HK-2 (cell line): ENCODE measurements around the gene ABCD1.

Source experiments
- DNase-seq: peaks from one replicate; pipeline ENCODE4 v3.0.0-alpha.2; 2018; ENCODE audit not compliant: unreplicated experiment

ABCD1 gene

GRCh38 chrX:153773741-153774575 is 49.3 kb downstream of the ABCD1 start:
- DNase-seq = no peak

DNA sequence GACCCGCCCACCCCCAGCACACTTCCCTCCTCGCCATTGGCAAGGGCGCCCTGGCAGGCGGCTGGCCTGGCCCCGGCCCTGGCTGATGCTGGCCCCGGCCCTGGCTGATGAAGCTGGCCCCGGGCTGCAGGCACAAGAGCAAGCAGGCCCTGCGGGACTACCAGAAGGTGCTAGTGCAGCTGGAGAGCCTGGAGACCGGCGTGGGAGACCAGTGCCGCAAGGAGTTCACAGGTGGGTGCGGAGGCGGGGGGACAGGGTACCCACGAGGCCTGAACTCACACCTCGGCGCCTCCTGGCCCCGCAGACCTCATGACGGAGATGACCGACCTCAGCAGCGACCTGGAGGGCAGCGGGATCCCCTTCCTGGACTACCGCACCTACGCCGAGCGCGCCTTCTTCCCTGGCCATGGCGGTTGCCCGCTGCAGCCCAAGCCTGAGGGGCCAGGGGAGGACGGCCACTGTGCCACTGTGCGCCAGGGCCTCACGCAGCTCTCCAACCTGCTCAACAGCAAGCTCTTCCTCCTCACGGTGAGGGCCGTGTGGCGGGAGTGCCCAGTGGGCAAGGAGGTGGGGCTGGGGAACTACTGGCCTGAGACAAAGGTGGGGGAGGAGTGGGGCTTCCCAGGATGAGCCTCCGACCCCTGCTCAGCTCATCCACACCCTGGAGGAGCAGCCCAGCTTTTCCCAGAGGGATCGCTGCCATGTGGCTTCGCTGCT is 50.1 kb downstream of the ABCD1 start:
- no peak for DNase-seq

GRCh38 chrX:153775293-153776119 is 50.9 kb downstream of the ABCD1 start:
- DNase-seq = no peak

GRCh38 chrX:153776120-153776599 is 51.5 kb downstream of the ABCD1 start:
- no peak for DNase-seq

GRCh38 chrX:153776611-153777045 is 52.0 kb downstream of the ABCD1 start:
- no peak for DNase-seq

- DNase-seq = no peak
These were observed 52.8 kb downstream of the ABCD1 start for GRCh38 chrX:153777261-153778090.

- no peak for DNase-seq
These were observed 53.5 kb downstream of the ABCD1 start for GRCh38 chrX:153778181-153778580.

- DNase-seq = no peak
These were observed 54.0 kb downstream of the ABCD1 start for GRCh38 chrX:153778684-153779101.

DNA sequence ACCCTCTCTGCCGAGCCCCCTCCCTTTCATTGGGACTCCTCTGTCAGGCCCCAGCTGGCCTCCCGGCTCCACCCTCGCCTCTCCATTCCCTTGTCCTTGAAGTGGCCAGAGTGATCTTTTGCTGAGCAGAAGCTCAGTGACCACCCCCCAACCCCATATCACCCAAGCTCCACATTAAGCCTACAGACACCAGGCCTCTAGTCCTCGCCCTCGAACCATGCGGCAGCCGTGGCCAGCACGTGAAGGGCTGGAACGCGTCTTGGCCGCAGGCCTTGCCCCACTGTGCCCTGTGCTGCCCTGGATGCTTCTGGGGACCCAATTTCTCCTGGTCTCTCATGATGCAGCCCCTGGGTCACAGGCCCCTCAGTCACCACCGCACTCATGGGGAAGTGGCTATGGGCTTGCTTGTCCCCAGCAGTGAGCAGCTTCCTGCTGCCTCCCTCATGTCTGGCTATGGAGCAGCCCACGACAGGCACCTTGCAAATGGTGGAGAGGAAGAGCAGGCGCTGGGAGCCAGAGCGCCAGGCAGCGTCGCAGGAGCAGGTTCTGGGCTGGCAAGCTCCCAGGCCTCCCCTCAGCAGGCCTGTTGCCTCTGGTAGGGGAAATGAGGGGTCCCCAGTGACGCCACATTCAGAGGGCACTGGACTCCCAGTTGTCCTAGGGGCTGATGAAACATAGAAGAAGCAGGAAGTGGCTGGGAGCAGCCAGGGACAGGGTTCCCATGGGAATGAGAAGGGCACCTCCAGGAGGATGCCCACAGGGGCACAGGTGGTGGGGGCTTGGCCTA is 55.4 kb downstream of the ABCD1 start:
- no peak for DNase-seq

DNA sequence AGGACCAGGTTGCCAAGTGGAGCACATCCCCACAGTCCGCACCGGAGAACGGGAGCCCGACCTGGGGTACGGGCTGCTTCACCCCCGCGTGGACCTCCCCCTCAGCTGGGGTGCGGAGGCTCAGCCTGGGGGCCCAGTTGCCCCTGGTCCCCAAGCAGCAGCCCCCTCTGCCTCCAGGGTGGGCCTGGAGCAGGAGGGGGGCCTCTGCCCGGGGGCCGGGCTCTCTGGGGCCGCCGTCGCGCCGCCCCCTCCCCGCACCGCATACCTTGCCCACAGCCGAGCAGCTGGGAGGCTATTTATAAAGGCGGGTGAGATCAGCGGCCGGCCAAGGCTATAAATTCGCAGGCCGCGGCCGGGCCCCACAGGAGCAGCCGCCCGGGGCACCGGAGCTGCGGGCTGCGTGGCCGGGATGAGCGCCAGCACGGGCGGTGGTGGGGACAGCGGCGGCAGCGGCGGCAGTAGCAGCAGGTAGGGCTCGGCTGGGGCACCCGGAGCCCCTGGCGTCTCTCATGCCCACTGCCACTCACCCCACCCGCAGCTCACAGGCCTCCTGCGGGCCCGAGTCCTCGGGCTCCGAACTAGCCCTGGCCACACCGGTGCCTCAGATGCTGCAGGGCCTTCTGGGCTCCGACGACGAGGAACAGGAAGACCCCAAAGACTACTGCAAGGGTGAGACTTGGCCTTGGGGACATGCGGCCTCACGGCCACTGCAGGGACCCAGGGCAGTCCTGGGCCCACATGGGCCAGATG is 56.2 kb downstream of the ABCD1 start, which contains the start of gene SRPK3:
TSS of gene SRPK3 (plus strand) at position 364 of the 750 bp plus-strand sequence. CDS start at position 410, 46 bp downstream.
- DNase-seq = no peak

DNA sequence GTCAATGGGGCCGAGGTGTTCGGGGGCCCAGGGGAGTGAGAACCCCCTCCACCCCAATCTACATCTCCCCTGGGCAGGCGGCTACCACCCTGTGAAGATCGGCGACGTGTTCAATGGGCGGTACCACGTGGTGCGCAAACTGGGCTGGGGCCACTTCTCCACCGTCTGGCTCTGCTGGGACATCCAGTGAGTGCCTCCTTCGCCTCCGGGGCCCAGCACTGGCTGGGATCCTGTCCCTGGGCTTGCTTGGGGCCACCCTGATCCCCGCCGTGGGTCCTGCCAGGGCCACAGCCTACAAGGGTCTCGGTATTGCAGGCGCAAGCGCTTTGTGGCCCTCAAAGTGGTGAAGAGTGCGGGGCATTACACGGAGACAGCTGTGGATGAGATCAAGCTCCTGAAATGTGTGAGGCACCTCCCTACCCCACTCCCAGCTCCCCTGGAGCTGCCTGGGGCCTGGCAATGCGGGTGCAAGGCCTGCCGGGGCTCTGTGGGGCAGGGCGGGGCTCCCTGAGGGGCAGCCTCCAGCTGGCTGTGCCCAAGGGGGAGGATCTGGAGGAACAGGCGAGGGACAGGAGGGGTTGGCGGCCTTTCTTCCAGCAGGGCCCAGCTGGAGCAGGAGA is 56.9 kb downstream of the ABCD1 start:
- DNase-seq = no peak

DNA sequence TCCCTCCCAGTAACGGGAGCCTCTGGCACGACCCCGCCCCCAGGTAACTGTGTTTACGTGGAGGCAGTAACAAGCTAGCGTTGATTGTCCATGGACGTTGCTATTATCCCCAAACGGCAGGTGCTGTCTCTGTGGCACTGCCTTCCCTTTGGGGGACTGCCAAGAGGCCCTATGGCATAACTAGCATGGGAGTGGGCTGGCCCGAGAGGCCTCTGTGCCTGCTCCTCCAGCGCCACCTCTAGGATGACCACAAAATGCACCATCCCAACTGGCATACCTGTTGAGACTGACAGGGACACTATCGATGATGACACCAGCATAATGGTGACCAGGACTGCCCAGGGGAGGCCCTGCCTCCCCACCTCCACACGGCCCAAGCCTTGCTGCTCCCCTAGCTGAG is 57.7 kb downstream of the ABCD1 start:
- no peak for DNase-seq

DNA sequence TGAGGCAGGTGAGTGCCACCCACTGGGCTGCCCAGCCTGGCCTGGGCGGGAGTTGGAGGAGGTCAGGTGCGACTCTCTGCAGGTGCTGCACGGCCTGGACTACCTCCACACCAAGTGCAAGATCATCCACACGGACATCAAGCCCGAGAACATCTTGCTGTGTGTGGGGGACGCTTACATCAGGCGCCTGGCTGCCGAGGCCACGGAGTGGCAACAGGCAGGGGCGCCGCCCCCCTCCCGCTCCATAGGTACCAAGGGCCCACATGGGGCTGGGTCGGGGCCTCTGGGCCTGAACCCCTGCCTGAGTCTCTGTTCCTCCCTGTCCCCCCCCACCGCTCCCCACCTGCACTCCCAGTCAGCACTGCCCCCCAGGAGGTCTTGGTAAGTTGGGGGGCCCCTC is 58.2 kb downstream of the ABCD1 start:
- DNase-seq = no peak

GRCh38 chrX:153783378-153784013 is 58.8 kb downstream of the ABCD1 start:
- DNase-seq = no peak

GRCh38 chrX:153784325-153784967 is 59.8 kb downstream of the ABCD1 start:
- DNase-seq = no peak

DNA sequence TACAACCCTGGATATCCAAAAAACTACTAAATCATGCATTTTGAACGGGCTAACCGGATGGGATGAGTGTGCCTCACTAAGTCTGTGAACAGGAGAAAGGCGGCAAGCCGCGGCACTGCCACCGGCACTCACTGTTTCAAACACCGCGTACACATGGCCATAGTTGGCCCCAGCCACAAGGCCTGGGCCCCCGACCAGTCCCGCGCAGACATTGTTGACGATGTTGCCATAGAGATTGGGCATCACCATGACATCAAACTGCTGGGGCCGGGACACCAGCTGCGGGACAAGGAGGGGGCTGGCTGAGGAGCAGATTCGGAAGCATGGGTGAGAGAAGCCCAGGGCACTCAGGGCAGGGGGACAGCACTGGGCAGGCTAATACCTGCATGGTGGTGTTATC is 62.0 kb downstream of the ABCD1 start:
- no peak for DNase-seq

DNA sequence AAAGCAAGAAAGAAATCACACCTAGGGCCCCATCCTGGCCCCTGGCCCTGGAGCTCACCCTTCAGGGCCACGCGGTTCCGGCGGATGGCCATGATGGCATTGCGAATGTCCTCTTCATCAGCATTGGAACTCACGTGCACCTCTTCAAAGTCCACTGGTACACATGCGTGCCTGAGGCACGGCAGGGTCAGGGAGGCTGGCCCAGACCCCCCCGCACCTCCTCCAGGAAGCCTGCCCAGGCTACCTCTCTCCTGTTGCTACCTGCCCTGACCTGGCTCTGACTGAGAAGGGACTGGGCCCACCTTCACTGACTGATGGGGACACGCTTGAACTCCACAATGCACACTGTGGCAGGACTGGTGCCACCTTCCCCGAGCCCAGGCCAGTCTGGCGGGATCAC is 65.0 kb downstream of the ABCD1 start:
- no peak for DNase-seq
